DOHH2 (cell line): ENCODE data around the gene SLC30A5.

Experiments used
- CTCF ChIP-seq: fragments of 200-600 bp; sonication (generic); IDR thresholded peaks from one replicate; pipeline ENCODE4 v1.5.1; 2014; ENCODE audit warnings: antibody characterized with exemption, mild to moderate bottlenecking, low read depth, low read length; ENCODE audit not compliant: poor library complexity, severe bottlenecking
- EZH2phosphoT487 ChIP-seq: fragments of 200-600 bp; sonication (generic); IDR thresholded peaks from 2 replicates; pipeline ENCODE4 v1.6.1; 2017; ENCODE audit warnings: borderline replicate concordance, mild to moderate bottlenecking, antibody characterized with exemption, low read length, moderate library complexity, mixed read lengths

- TF ChIP-seq CTCF (no peak), EZH2phosphoT487 (no peak)
Measured at GRCh38 chr5:69148981-69149675, 55.3 kb downstream of the SLC30A5 start.
